MCF 10A (cell line): Measurements from ENCODE around the gene DCLK3. TPM values are rescaled to one million over a fixed set of nuclear protein-coding genes. Genes with fewer than 3 reads are reported as not detected.

ENCODE experiments used
- BruUV-seq: library from RNA; stranded (reverse); fragments of 400-500 nt; replicated peaks from 2 replicates; lab custom pipeline; 2021; lab: Mats Ljungman, UMichigan
- CTCF ChIA-PET: fragments of 300-600 bp; sonication (Branson Sonifier 250); formaldehyde crosslinking; extraction: SDS; loops from one replicate; lab custom pipeline; 2021; ENCODE audit warnings: antibody characterized with exemption, inconsistent platforms; lab: Yijun Ruan, JAX
- POLR2A ChIA-PET: fragments of 300-600, 350-650 bp; sonication (Branson Sonifier 250); formaldehyde crosslinking; extraction: SDS; loops from one replicate; lab custom pipeline; 2020; ENCODE audit warnings: antibody characterized with exemption, inconsistent platforms; lab: Yijun Ruan, JAX
- DNase-seq: peaks from one replicate; pipeline ENCODE4 v3.0.0-alpha.2; 2018; ENCODE audit not compliant: unreplicated experiment
- H3K27ac Mint-ChIP-seq: one replicate; pipeline ENCODE4 v1.8.0; 2022; ENCODE audit warnings: mild to moderate bottlenecking, low read depth, mixed read lengths; ENCODE audit not compliant: unreplicated experiment
- H3K27me3 Mint-ChIP-seq: one replicate; pipeline ENCODE4 v1.8.0; 2022; ENCODE audit warnings: mixed read lengths; ENCODE audit not compliant: insufficient read depth, unreplicated experiment
- H3K36me3 Mint-ChIP-seq: one replicate; pipeline ENCODE4 v1.8.0; 2022; ENCODE audit warnings: mild to moderate bottlenecking, moderate library complexity, mixed read lengths; ENCODE audit not compliant: insufficient read depth, unreplicated experiment
- H3K4me1 Mint-ChIP-seq: one replicate; pipeline ENCODE4 v1.8.0; 2022; ENCODE audit warnings: mixed read lengths; ENCODE audit not compliant: insufficient read depth, unreplicated experiment
- H3K4me3 Mint-ChIP-seq: one replicate; pipeline ENCODE4 v1.8.0; 2022; ENCODE audit warnings: mild to moderate bottlenecking, moderate library complexity, mixed read lengths; ENCODE audit not compliant: unreplicated experiment
- H3K9me3 Mint-ChIP-seq: one replicate; pipeline ENCODE4 v1.8.0; 2022; ENCODE audit warnings: mixed read lengths; ENCODE audit not compliant: unreplicated experiment
- CTCF ChIP-seq: fragments of 200-600 bp; IDR thresholded peaks from one replicate; pipeline ENCODE4 v1.8.0; 2022; ENCODE audit warnings: antibody characterized with exemption, mild to moderate bottlenecking; ENCODE audit not compliant: unreplicated experiment
- intact Hi-C: fragments of 100-400 bp; cut with micrococcal nuclease; formaldehyde crosslinking; loops from 2 replicates; pipeline ENCODE4 v1.14.1; 2022
- total RNA-seq: library from RNA; stranded (reverse); gene quantifications from 2 replicates; pipeline ENCODE4 v1.2.3, GENCODE V29; 2022

Gene DCLK3
- total RNA-seq, 1 experiment from 2014 or later, result not detected

- no peak for DNase-seq
- H3K9me3 Mint-ChIP-seq, result no peaks in the 10 kb centered on the region
- BruUV-seq, result no TSS peak
- ChIA-PET POLR2A (no interaction called here), CTCF (interaction anchor here (0.6 to 2.6 kb wide), 7 partner anchors 24 to 580 kb away, joined by 3 to 18 read pairs (median 3); no protein-coding TSS in a partner anchor)
- intact Hi-C loops, result loop anchor here (10.0 kb wide), 1 partner anchor 440 kb away; no protein-coding TSS in a partner anchor
- H3K36me3 Mint-ChIP-seq, result no peaks in the 10 kb centered on the region
- TF ChIP-seq CTCF, result no peak
- peaks cover 16% of the 10 kb centered on the region for H3K4me1 Mint-ChIP-seq
- no peak overlapping the region for H3K27ac Mint-ChIP-seq
- H3K4me3 Mint-ChIP-seq, result no peak overlapping the region
- no peaks in the 10 kb centered on the region for H3K27me3 Mint-ChIP-seq
Measured at GRCh38 chr3:36705015-36705414, 59.3 kb downstream of the DCLK3 start.

- DNase-seq, result no peak
- TF ChIP-seq CTCF, result no peak
- Mint-ChIP-seq H3K4me1 (peaks cover 16% of the 10 kb centered on the region), H3K4me3 (no peak overlapping the region), H3K27me3 (no peaks in the 10 kb centered on the region), H3K36me3 (no peaks in the 10 kb centered on the region), H3K27ac (no peak overlapping the region), H3K9me3 (no peaks in the 10 kb centered on the region)
- CTCF ChIA-PET, result interaction anchor here (0.5 to 2.6 kb wide), 8 partner anchors 10 to 948 kb away, joined by 3 to 18 read pairs (median 4); no protein-coding TSS in a partner anchor
- POLR2A ChIA-PET, result interaction anchor here (0.9 kb wide), 1 partner anchor 9 kb away, joined by 3 read pairs; no protein-coding TSS in a partner anchor
- intact Hi-C loops, result loop anchor here (10.0 kb wide), 1 partner anchor 439 kb away; no protein-coding TSS in a partner anchor
- BruUV-seq, result no TSS peak
Measured at GRCh38 chr3:36704280-36704679, 60.1 kb downstream of the DCLK3 start.

GRCh38 chr3:36701249-36701572 lies 63.1 kb downstream of the DCLK3 start:
- ChIA-PET CTCF (interaction anchor here (0.6 to 6.7 kb wide), 18 partner anchors 23 to 1402 kb away, joined by 3 to 66 read pairs (median 4); no protein-coding TSS in a partner anchor), POLR2A (no interaction called here)

More at GRCh38 chr3:36701249-36701572, 63.1 kb downstream of the DCLK3 start:
- intact Hi-C loops, result loop anchor here (1.0 to 10.0 kb wide), 7 partner anchors 74 to 735 kb away; no protein-coding TSS in a partner anchor
- DNase-seq, result no peak
- Mint-ChIP-seq H3K36me3 (no peaks in the 10 kb centered on the region), H3K4me3 (no peak overlapping the region), H3K27me3 (no peaks in the 10 kb centered on the region), H3K9me3 (no peaks in the 10 kb centered on the region), H3K27ac (no peak overlapping the region), H3K4me1 (peaks cover 24% of the 10 kb centered on the region)
- TF ChIP-seq CTCF, result no peak
- no TSS peak for BruUV-seq
